H1 (cell line): ENCODE data around the gene AMHR2. TPM values are rescaled to one million over a fixed set of nuclear protein-coding genes. Genes with fewer than 3 reads are reported as not detected.

Experiments
- CTCF ChIA-PET: fragments of 300-600 bp; sonication (Branson Sonifier 250); formaldehyde crosslinking; loops from one replicate; lab custom pipeline; 2021; ENCODE audit not compliant: partially characterized antibody; lab: Charles Lee
- POLR2A ChIA-PET: fragments of 300-600 bp; sonication (Branson Sonifier 250); formaldehyde crosslinking; loops from one replicate; lab custom pipeline; 2021; ENCODE audit warnings: inconsistent platforms; ENCODE audit not compliant: partially characterized antibody; lab: Charles Lee
- DNase-seq, 2 experiments: peaks; one replicate each; pipeline versions ENCODE4 v3.0.0 to v3.0.0-alpha.2; 2010 to 2022; ENCODE audit warnings: low spot score in 2 of 2, low read depth in 1 of 2, mixed read lengths in 1 of 2
- FAIRE-seq: peaks from 2 replicates; lab custom pipeline; 2011; peaks lifted over from hg19 to GRCh38; lab: Jason Lieb, UNC
- H2AFZ ChIP-seq: 2 replicates; pipeline ENCODE4 v1.8.1; 2012; ENCODE audit warnings: low read length, inconsistent platforms
- H2AK5ac ChIP-seq: 2 replicates; pipeline ENCODE4 v1.6.1; 2013; ENCODE audit warnings: low read depth, low read length
- H2BK120ac ChIP-seq: replicated peaks from 2 replicates; pipeline ENCODE3; 2013; ENCODE audit warnings: low read depth, low read length, inconsistent platforms
- H2BK12ac ChIP-seq: 2 replicates; pipeline ENCODE4 v1.6.1; 2013; ENCODE audit warnings: low read depth, low read length
- H2BK15ac ChIP-seq: 2 replicates; pipeline ENCODE4 v1.6.1; 2013; ENCODE audit warnings: low read length
- H2BK20ac ChIP-seq: 2 replicates; pipeline ENCODE4 v1.6.1; 2013; ENCODE audit warnings: low read length
- H2BK5ac ChIP-seq: 2 replicates; pipeline ENCODE4 v1.6.1; 2013; ENCODE audit warnings: low read depth, low read length
- H3K14ac ChIP-seq: 2 replicates; pipeline ENCODE4 v1.6.1; 2013; ENCODE audit warnings: inconsistent platforms; ENCODE audit not compliant: insufficient read length
- H3K18ac ChIP-seq: 2 replicates; pipeline ENCODE4 v1.6.1; 2013; ENCODE audit warnings: low read length; ENCODE audit errors: extremely low read depth
- H3K23ac ChIP-seq: 2 replicates; pipeline ENCODE4 v1.6.1; 2013; ENCODE audit warnings: inconsistent platforms; ENCODE audit not compliant: insufficient read length
- H3K23me2 ChIP-seq: 2 replicates; pipeline ENCODE4 v1.6.1; 2013; ENCODE audit warnings: low read depth, low read length
- H3K27ac ChIP-seq: 2 replicates; pipeline ENCODE4 v1.6.1; 2011; ENCODE audit warnings: low read depth, low read length, inconsistent platforms
- H3K27me3 ChIP-seq, 4 experiments: replicated peaks in 1 of 4; 1 replicate in 1 of 4; 2 replicates in 3 of 4; pipeline versions ENCODE4 v1.6.1 to v1.8.1; 2011 to 2013; ENCODE audit warnings: low read length in 3 of 4, mild to moderate bottlenecking in 3 of 4, inconsistent platforms in 2 of 4, mixed read lengths in 2 of 4, moderate library complexity in 1 of 4; ENCODE audit not compliant: control insufficient read depth in 3 of 4, insufficient read depth in 3 of 4; ENCODE audit errors: extremely low read depth in 1 of 4
- H3K36me3 ChIP-seq, 4 experiments: 2 replicates each; pipeline versions ENCODE4 v1.6.1 to v1.8.1; 2011 to 2013; ENCODE audit warnings: mild to moderate bottlenecking in 4 of 4, low read length in 3 of 4, moderate library complexity in 2 of 4, control low read depth in 1 of 4, inconsistent platforms in 1 of 4; ENCODE audit not compliant: insufficient read depth in 4 of 4, control insufficient read depth in 2 of 4
- H3K4ac ChIP-seq: replicated peaks from 2 replicates; pipeline ENCODE3; 2013; ENCODE audit warnings: low read length, low read depth, mixed read lengths, inconsistent platforms; ENCODE audit not compliant: insufficient read length
- H3K4me1 ChIP-seq, 4 experiments: replicated peaks in 1 of 4; 1 replicate in 1 of 4; 2 replicates in 3 of 4; pipeline versions ENCODE4 v1.6.1 to v1.8.1; 2011 to 2013; ENCODE audit warnings: low read length in 3 of 4, inconsistent platforms in 2 of 4, mixed read lengths in 1 of 4; ENCODE audit not compliant: insufficient read depth in 4 of 4, control insufficient read depth in 3 of 4
- H3K4me2 ChIP-seq, 2 experiments: 2 replicates each; pipeline versions ENCODE4 v1.6.1 to v1.8.1; 2011 to 2013; ENCODE audit warnings: low read depth in 2 of 2, low read length in 2 of 2, control low read depth in 1 of 2, inconsistent platforms in 1 of 2, mild to moderate bottlenecking in 1 of 2; ENCODE audit not compliant: insufficient read depth in 1 of 2
- H3K4me3 ChIP-seq, 4 experiments: fragments of 200-600, 300-600 bp in 1 of 4; sonication (generic), shearing (Covaris generic), sonication (Bioruptor Twin) in 1 of 4; 2 replicates each; pipeline versions ENCODE4 v1.5.1 to v1.8.1; 2011 to 2016; ENCODE audit warnings: low read length in 4 of 4, low read depth in 3 of 4, control low read depth in 2 of 4, inconsistent platforms in 2 of 4, mild to moderate bottlenecking in 2 of 4, mixed read lengths in 1 of 4, moderate library complexity in 1 of 4; ENCODE audit not compliant: insufficient read depth in 2 of 4; ENCODE audit errors: extremely low read depth in 1 of 4
- H3K56ac ChIP-seq: replicated peaks from 2 replicates; pipeline ENCODE3; 2013; ENCODE audit warnings: low read depth, mild to moderate bottlenecking, mixed read lengths, low read length, inconsistent platforms; ENCODE audit not compliant: insufficient read length
- H3K79me1 ChIP-seq: 2 replicates; pipeline ENCODE4 v1.6.1; 2013; ENCODE audit warnings: low read depth, low read length, control low read depth
- H3K79me2 ChIP-seq, 2 experiments: 2 replicates each; pipeline versions ENCODE4 v1.6.1 to v1.8.1; 2012 to 2013; ENCODE audit warnings: low read length in 2 of 2, mild to moderate bottlenecking in 2 of 2, inconsistent platforms in 1 of 2; ENCODE audit not compliant: insufficient read depth in 2 of 2, control insufficient read depth in 1 of 2
- H3K9ac ChIP-seq, 4 experiments: replicated peaks in 1 of 4; 1 replicate in 1 of 4; 2 replicates in 3 of 4; pipeline versions ENCODE4 v1.6.1 to v1.8.1; 2011 to 2013; ENCODE audit warnings: low read depth in 3 of 4, low read length in 3 of 4, control low read depth in 2 of 4, mild to moderate bottlenecking in 2 of 4, moderate library complexity in 2 of 4, inconsistent platforms in 1 of 4; ENCODE audit errors: extremely low read depth in 1 of 4
- H3K9me3 ChIP-seq, 2 experiments: 2 replicates each; pipeline versions ENCODE4 v1.6.1 to v1.8.1; 2012 to 2013; ENCODE audit warnings: mild to moderate bottlenecking in 2 of 2, moderate library complexity in 2 of 2, control low read depth in 1 of 2, inconsistent platforms in 1 of 2, low read depth in 1 of 2, low read length in 1 of 2, mixed read lengths in 1 of 2; ENCODE audit not compliant: insufficient read depth in 2 of 2
- H4K20me1 ChIP-seq, 2 experiments: replicated peaks in 1 of 2; 2 replicates each; pipeline versions ENCODE3 to v1.8.1; 2011 to 2013; ENCODE audit warnings: inconsistent platforms in 2 of 2, low read length in 2 of 2, mild to moderate bottlenecking in 1 of 2; ENCODE audit not compliant: insufficient read depth in 2 of 2, control insufficient read depth in 1 of 2
- H4K5ac ChIP-seq: 2 replicates; pipeline ENCODE4 v1.6.1; 2013; ENCODE audit warnings: low read length, low read depth, mixed read lengths, inconsistent platforms; ENCODE audit not compliant: insufficient read length
- H4K8ac ChIP-seq: 2 replicates; pipeline ENCODE4 v1.8.0; 2013; ENCODE audit warnings: mild to moderate bottlenecking, moderate library complexity, low read length, inconsistent platforms; ENCODE audit not compliant: insufficient read depth; ENCODE audit errors: extremely low read depth
- H4K91ac ChIP-seq: replicated peaks from 2 replicates; pipeline ENCODE3; 2013; ENCODE audit warnings: low read length, mixed read lengths, inconsistent platforms; ENCODE audit not compliant: insufficient read length
- PHF8 ChIP-seq: fragments of 200-600 bp; sonication (generic); conservative IDR thresholded peaks from 2 replicates; pipeline ENCODE4 v1.7.1; 2012; ENCODE audit warnings: low read depth, mild to moderate bottlenecking, inconsistent platforms, low read length, moderate library complexity
- POU5F1 ChIP-seq: IDR thresholded peaks from 2 replicates; pipeline ENCODE4 v1.6.1; 2011; ENCODE audit warnings: low read depth, mild to moderate bottlenecking, low read length, moderate library complexity
- SRF ChIP-seq: IDR thresholded peaks from 2 replicates; pipeline ENCODE4 v1.6.1; 2011; ENCODE audit warnings: mild to moderate bottlenecking, low read depth, low read length, moderate library complexity
- WGBS, 2 experiments: shearing (Covaris generic) in 1 of 2; methylation state at CpG; one replicate each; pipeline versions ENCODE4 v1.1.6 to v1.1.7; 2013 to 2015; ENCODE audit warnings: low lambda C conversion rate in 2 of 2, mixed read lengths in 2 of 2, inconsistent platforms in 1 of 2, low coverage in 1 of 2, missing lambda C conversion rate in 1 of 2; ENCODE audit not compliant: insufficient replicate concordance in 2 of 2, insufficient coverage in 1 of 2, insufficient read length in 1 of 2; ENCODE audit errors: extremely low coverage in 1 of 2, missing lambda C conversion rate in 1 of 2; 5-methylcytosine and 5-hydroxymethylcytosine counted together
- polyA plus RNA-seq, 7 experiments: library from polyadenylated mRNA; depleted of rRNA in 3 of 7; stranded (reverse) in 5 of 7; unstranded in 2 of 7; fragments of >200 nt in 5 of 7; fragments of 200-250 nt in 2 of 7; gene quantifications; 1 replicate in 5 of 7; 2 replicates in 1 of 7; 4 replicates in 1 of 7; pipeline versions ENCODE4 v1.2.1 to v1.2.3, GENCODE V29; 2011 to 2013; ENCODE audit warnings: missing spikeins in 2 of 7, mixed read lengths in 2 of 7
- total RNA-seq: library from RNA; stranded (reverse); fragmentation: NEBNext Ultra II Directional; extraction: Animal tissue kit (Norgen Biotek cat#: 25700); gene quantifications from 2 replicates; pipeline ENCODE4 v1.2.1, GENCODE V29; 2021
- TF ChIP-seq, protein P1 (sequence below): IDR thresholded peaks from 2 replicates; pipeline ENCODE4 v1.6.1; 2011; ENCODE audit warnings: low read depth, mild to moderate bottlenecking, low read length; ENCODE audit not compliant: insufficient read depth

Gene AMHR2
- total and polyA plus RNA-seq, 2 of the 8 experiments (the other 6 are each of a cell fraction or from before 2014, with no cell fraction given), result 0.29 to 0.35 TPM

DNA sequence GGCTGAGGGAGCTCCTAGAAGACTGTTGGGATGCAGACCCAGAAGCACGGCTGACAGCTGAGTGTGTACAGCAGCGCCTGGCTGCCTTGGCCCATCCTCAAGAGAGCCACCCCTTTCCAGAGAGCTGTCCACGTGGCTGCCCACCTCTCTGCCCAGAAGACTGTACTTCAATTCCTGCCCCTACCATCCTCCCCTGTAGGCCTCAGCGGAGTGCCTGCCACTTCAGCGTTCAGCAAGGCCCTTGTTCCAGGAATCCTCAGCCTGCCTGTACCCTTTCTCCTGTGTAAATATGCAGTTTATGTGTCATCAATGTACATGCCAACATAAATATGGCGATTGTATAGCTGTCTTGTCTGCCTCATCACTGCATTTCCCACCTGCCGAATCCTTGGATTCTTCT lies 7.5 kb downstream of the AMHR2 start:
- Histone ChIP-seq H4K8ac (no peak overlapping the region), H3K36me3 (no peaks in the 10 kb centered on the region), H3K18ac (no peak overlapping the region), H3K4me2 (no peak overlapping the region), H3K79me2 (no peaks in the 10 kb centered on the region), H3K14ac (no peak overlapping the region), H2BK20ac (no peak overlapping the region), H3K23me2 (no peaks in the 10 kb centered on the region), H3K27me3 (no peaks in the 10 kb centered on the region), H2BK12ac (no peak overlapping the region), H3K9me3 (no peaks in the 10 kb centered on the region), H2BK120ac (no peak overlapping the region), H3K4ac (no peak overlapping the region), H3K4me1 (no peaks in the 10 kb centered on the region), H2BK15ac (no peak overlapping the region), H4K5ac (no peak overlapping the region), H2BK5ac (no peak overlapping the region), H2AK5ac (no peak overlapping the region), H3K23ac (no peak overlapping the region), H3K56ac (no peak overlapping the region), H4K91ac (no peak overlapping the region), H3K27ac (no peak overlapping the region), H4K20me1 (no peaks in the 10 kb centered on the region), H3K79me1 (no peaks in the 10 kb centered on the region), H3K4me3 (no peak overlapping the region), H3K9ac (no peak overlapping the region), H2AFZ (no peak overlapping the region)
- CTCF ChIA-PET, result interaction anchor here (0.9 to 4.9 kb wide), 9 partner anchors 9 to 326 kb away, joined by 3 to 35 read pairs (median 5); no protein-coding TSS in a partner anchor
- DNase-seq (no peak), FAIRE-seq (no peak)
- 87% methylated on average over 7 of the region's 7 CpGs; no CpG with 5 or more reads in 1 of the 2 experiments for WGBS, 2 experiments
- TF ChIP-seq SRF (no peak), PHF8 (no peak), POU5F1 (no peak)
- TF ChIP-seq, protein P1, sequence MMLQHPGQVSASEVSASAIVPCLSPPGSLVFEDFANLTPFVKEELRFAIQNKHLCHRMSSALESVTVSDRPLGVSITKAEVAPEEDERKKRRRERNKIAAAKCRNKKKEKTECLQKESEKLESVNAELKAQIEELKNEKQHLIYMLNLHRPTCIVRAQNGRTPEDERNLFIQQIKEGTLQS, result no peak
- POLR2A ChIA-PET, result interaction anchor here (1.0 to 4.2 kb wide), 4 partner anchors 10 to 51 kb away, joined by 3 to 21 read pairs (median 4); partner anchors contain the start of genes PRR13 and SP1
